H9 (cell line): ENCODE measurements around the gene DENND5B. TPM values are rescaled to one million over a fixed set of nuclear protein-coding genes. Genes with fewer than 3 reads are reported as not detected.

ENCODE experiments used
- DNase-seq: peaks from one replicate; pipeline ENCODE4 v3.0.0-alpha.2; 2017
- H2AFZ ChIP-seq: one replicate; pipeline ENCODE4 v1.6.1; 2013; ENCODE audit warnings: mild to moderate bottlenecking, low read length, control low read depth, moderate library complexity
- H2AK5ac ChIP-seq: 2 replicates; pipeline ENCODE4 v1.6.1; 2013; ENCODE audit warnings: low read length, control low read depth, mixed read lengths; ENCODE audit not compliant: insufficient read length
- H2BK120ac ChIP-seq: one replicate; pipeline ENCODE4 v1.6.1; 2013; ENCODE audit warnings: low read depth, mild to moderate bottlenecking, low read length, control low read depth, inconsistent platforms; ENCODE audit not compliant: poor library complexity, severe bottlenecking
- H2BK12ac ChIP-seq: 2 replicates; pipeline ENCODE4 v1.6.1; 2013; ENCODE audit warnings: low read length, control low read depth, mixed read lengths, low read depth; ENCODE audit not compliant: insufficient read length
- H2BK15ac ChIP-seq: 2 replicates; pipeline ENCODE4 v1.6.1; 2013; ENCODE audit warnings: low read depth, low read length, control low read depth
- H2BK20ac ChIP-seq: one replicate; pipeline ENCODE4 v1.6.1; 2013; ENCODE audit warnings: low read depth, mild to moderate bottlenecking, low read length, control low read depth, inconsistent platforms; ENCODE audit not compliant: poor library complexity, severe bottlenecking
- H2BK5ac ChIP-seq: 2 replicates; pipeline ENCODE4 v1.6.1; 2013; ENCODE audit warnings: low read length, control low read depth, mixed read lengths; ENCODE audit not compliant: insufficient read length
- H3K14ac ChIP-seq: 2 replicates; pipeline ENCODE4 v1.6.1; 2013; ENCODE audit warnings: low read length, control low read depth; ENCODE audit not compliant: insufficient read depth
- H3K18ac ChIP-seq: 2 replicates; pipeline ENCODE4 v1.6.1; 2013; ENCODE audit warnings: low read depth, mild to moderate bottlenecking, mixed read lengths, low read length, control low read depth; ENCODE audit not compliant: insufficient read length
- H3K23ac ChIP-seq: 2 replicates; pipeline ENCODE4 v1.6.1; 2013; ENCODE audit warnings: low read length, control low read depth, mixed read lengths, low read depth; ENCODE audit not compliant: insufficient read length
- H3K23me2 ChIP-seq: 2 replicates; pipeline ENCODE4 v1.6.1; 2013; ENCODE audit warnings: low read depth, mild to moderate bottlenecking, mixed read lengths, low read length, control low read depth; ENCODE audit not compliant: insufficient read length, poor library complexity, severe bottlenecking
- H3K27ac ChIP-seq: 2 replicates; pipeline ENCODE4 v1.5.1; 2013; ENCODE audit warnings: low read length, control low read depth, mixed read lengths, low read depth; ENCODE audit not compliant: insufficient read length
- H3K27me3 ChIP-seq: 2 replicates; pipeline ENCODE4 v1.6.1; 2013; ENCODE audit warnings: low read length, control low read depth, inconsistent platforms; ENCODE audit not compliant: insufficient read depth
- H3K4ac ChIP-seq: 2 replicates; pipeline ENCODE4 v1.6.1; 2013; ENCODE audit warnings: low read depth, mild to moderate bottlenecking, control low read depth, inconsistent platforms, low read length, moderate library complexity
- H3K4me1 ChIP-seq: 2 replicates; pipeline ENCODE4 v1.6.1; 2013; ENCODE audit warnings: low read length, control low read depth, inconsistent platforms; ENCODE audit not compliant: insufficient read depth
- H3K4me2 ChIP-seq: 2 replicates; pipeline ENCODE4 v1.6.1; 2013; ENCODE audit warnings: low read length, control low read depth, mixed read lengths; ENCODE audit not compliant: insufficient read length, insufficient read depth
- H3K56ac ChIP-seq: 2 replicates; pipeline ENCODE4 v1.6.1; 2013; ENCODE audit warnings: low read depth, mild to moderate bottlenecking, mixed read lengths, low read length, control low read depth; ENCODE audit not compliant: insufficient read length
- H3K79me1 ChIP-seq: 2 replicates; pipeline ENCODE4 v1.6.1; 2013; ENCODE audit warnings: low read depth, mild to moderate bottlenecking, moderate library complexity, low read length, control low read depth, inconsistent platforms; ENCODE audit not compliant: insufficient read depth, poor library complexity, severe bottlenecking
- H3K79me2 ChIP-seq: 2 replicates; pipeline ENCODE4 v1.6.1; 2013; ENCODE audit warnings: low read length, control low read depth, inconsistent platforms; ENCODE audit not compliant: insufficient read depth
- H3K9ac ChIP-seq: 2 replicates; pipeline ENCODE4 v1.6.1; 2013; ENCODE audit warnings: low read length, control low read depth, mixed read lengths; ENCODE audit not compliant: insufficient read length; ENCODE audit errors: extremely low read depth
- H3K9me3 ChIP-seq: one replicate; pipeline ENCODE4 v1.6.1; 2013; ENCODE audit warnings: low read depth, low read length, inconsistent platforms; ENCODE audit not compliant: control insufficient read depth
- H3T11ph ChIP-seq: one replicate; pipeline ENCODE4 v1.6.1; 2013; ENCODE audit warnings: mild to moderate bottlenecking, low read length, control low read depth, inconsistent platforms
- H4K20me1 ChIP-seq: one replicate; pipeline ENCODE4 v1.6.1; 2013; ENCODE audit not compliant: control insufficient read depth, insufficient read length, insufficient read depth
- H4K5ac ChIP-seq: 2 replicates; pipeline ENCODE4 v1.6.1; 2013; ENCODE audit warnings: low read depth, mild to moderate bottlenecking, mixed read lengths, low read length, control low read depth; ENCODE audit not compliant: insufficient read length
- H4K8ac ChIP-seq: replicated peaks from 2 replicates; pipeline ENCODE4 v1.6.1; 2013; ENCODE audit warnings: low read length, control low read depth, mixed read lengths, low read depth; ENCODE audit not compliant: insufficient read length
- H4K91ac ChIP-seq: 2 replicates; pipeline ENCODE4 v1.6.1; 2013; ENCODE audit warnings: low read depth, mild to moderate bottlenecking, moderate library complexity, mixed read lengths, low read length, control low read depth; ENCODE audit not compliant: insufficient read length
- H3K27ac Mint-ChIP-seq, 3 experiments: 2 replicates in 2 of 3; 3 replicates in 1 of 3; pipeline ENCODE4 v1.8.0; 2020 to 2021; ENCODE audit warnings: mixed read lengths in 3 of 3, mild to moderate bottlenecking in 1 of 3, moderate library complexity in 1 of 3
- H3K27me3 Mint-ChIP-seq: 2 replicates; pipeline ENCODE4 v1.8.0; 2021; ENCODE audit warnings: low read depth, mild to moderate bottlenecking, moderate library complexity, mixed read lengths
- H3K36me3 Mint-ChIP-seq, 3 experiments: 2 replicates in 2 of 3; 3 replicates in 1 of 3; pipeline ENCODE4 v1.8.0; 2020 to 2021; ENCODE audit warnings: low read depth in 3 of 3, mixed read lengths in 3 of 3; ENCODE audit not compliant: insufficient read depth in 1 of 3
- H3K4me1 Mint-ChIP-seq, 2 experiments: 2 replicates each; pipeline ENCODE4 v1.8.0; 2020; ENCODE audit warnings: mixed read lengths in 2 of 2
- H3K4me3 Mint-ChIP-seq, 2 experiments: 2 replicates in 1 of 2; 3 replicates in 1 of 2; pipeline ENCODE4 v1.8.0; 2020 to 2021; ENCODE audit warnings: mild to moderate bottlenecking in 2 of 2, mixed read lengths in 2 of 2, moderate library complexity in 1 of 2
- H3K9me3 Mint-ChIP-seq, 2 experiments: 2 replicates in 1 of 2; 3 replicates in 1 of 2; pipeline ENCODE4 v1.8.0; 2020; ENCODE audit warnings: mild to moderate bottlenecking in 2 of 2, mixed read lengths in 2 of 2, moderate library complexity in 1 of 2
- WGBS: extraction: QIAGEN DNeasy Blood & Tissue Kit; methylation state at CpG from one replicate; pipeline ENCODE4 v1.1.7; 2013; ENCODE audit warnings: missing lambda C conversion rate, low lambda C conversion rate, mixed read lengths; ENCODE audit not compliant: insufficient read length; ENCODE audit errors: extremely low coverage; 5-methylcytosine and 5-hydroxymethylcytosine counted together
- total RNA-seq: library from RNA; stranded (reverse); gene quantifications from 2 replicates; pipeline ENCODE4 v1.2.1, GENCODE V29; 2021
- TF ChIP-seq, protein P1 (sequence below): fragments of 200-600 bp; sonication (generic); conservative IDR thresholded peaks from 3 replicates; pipeline ENCODE4 v1.8.0; 2021; ENCODE audit warnings: antibody characterized with exemption, mild to moderate bottlenecking

DENND5B gene
- total RNA-seq, 1 experiment from 2014 or later: 13.4 TPM

- Histone ChIP-seq H4K5ac (no peak overlapping the region), H3K23ac (no peak overlapping the region), H3K79me1 (no peaks in the 10 kb centered on the region), H2BK20ac (no peak overlapping the region), H2BK5ac (peak overlapping the region; percentile 26), H3K14ac (no peak overlapping the region; the same call in 1 of the 2 replicates), H2AFZ (no peak overlapping the region), H3K79me2 (no peaks in the 10 kb centered on the region), H2BK15ac (no peak overlapping the region), H3K23me2 (no peaks in the 10 kb centered on the region), H3K4me2 (no peak overlapping the region), H4K91ac (no peak overlapping the region), H4K8ac (no peak overlapping the region), H3K56ac (no peak overlapping the region), H3K27ac (no peak overlapping the region), H2BK120ac (no peak overlapping the region), H3T11ph (peak overlapping the region; percentile 72), H2AK5ac (no peak overlapping the region), H3K9ac (no peak overlapping the region), H2BK12ac (peak overlapping the region; percentile 82), H3K4ac (no peak overlapping the region), H3K4me1 (peaks cover 4% of the 10 kb centered on the region; the same call in 1 of the 2 replicates), H3K18ac (no peak overlapping the region), H3K9me3 (no peaks in the 10 kb centered on the region), H4K20me1 (no peaks in the 10 kb centered on the region), H3K27me3 (no peaks in the 10 kb centered on the region)
- TF ChIP-seq, protein P1, sequence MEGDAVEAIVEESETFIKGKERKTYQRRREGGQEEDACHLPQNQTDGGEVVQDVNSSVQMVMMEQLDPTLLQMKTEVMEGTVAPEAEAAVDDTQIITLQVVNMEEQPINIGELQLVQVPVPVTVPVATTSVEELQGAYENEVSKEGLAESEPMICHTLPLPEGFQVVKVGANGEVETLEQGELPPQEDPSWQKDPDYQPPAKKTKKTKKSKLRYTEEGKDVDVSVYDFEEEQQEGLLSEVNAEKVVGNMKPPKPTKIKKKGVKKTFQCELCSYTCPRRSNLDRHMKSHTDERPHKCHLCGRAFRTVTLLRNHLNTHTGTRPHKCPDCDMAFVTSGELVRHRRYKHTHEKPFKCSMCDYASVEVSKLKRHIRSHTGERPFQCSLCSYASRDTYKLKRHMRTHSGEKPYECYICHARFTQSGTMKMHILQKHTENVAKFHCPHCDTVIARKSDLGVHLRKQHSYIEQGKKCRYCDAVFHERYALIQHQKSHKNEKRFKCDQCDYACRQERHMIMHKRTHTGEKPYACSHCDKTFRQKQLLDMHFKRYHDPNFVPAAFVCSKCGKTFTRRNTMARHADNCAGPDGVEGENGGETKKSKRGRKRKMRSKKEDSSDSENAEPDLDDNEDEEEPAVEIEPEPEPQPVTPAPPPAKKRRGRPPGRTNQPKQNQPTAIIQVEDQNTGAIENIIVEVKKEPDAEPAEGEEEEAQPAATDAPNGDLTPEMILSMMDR: no peak
- H3K27ac Mint-ChIP-seq: peak overlapping the region in 2 of 3 experiments; percentile 39 to 45; a peak in 1 of 7 replicates
- H3K9me3 Mint-ChIP-seq: no peaks in the 10 kb centered on the region
- no peak overlapping the region for H3K4me3 Mint-ChIP-seq
- no peaks in the 10 kb centered on the region for H3K27me3 Mint-ChIP-seq
- no peak for DNase-seq
- H3K4me1 Mint-ChIP-seq: peaks cover 24 to 30% of the 10 kb centered on the region in 2 experiments
- WGBS: no CpG with 5 or more reads among the region's 5 CpGs
- peaks cover 0 to 4% (median 4%) of the 10 kb centered on the region in 3 experiments; a peak in 3 of 7 replicates for H3K36me3 Mint-ChIP-seq
These were observed 197.9 kb downstream of the DENND5B start for GRCh38 chr12:31393004-31393550.
